Measurements from ENCODE around the gene TULP1. TPM values are rescaled to one million over a fixed set of nuclear protein-coding genes. Genes with fewer than 3 reads are reported as not detected.

The TULP1 gene
- total and polyA plus RNA-seq, 2 of the 4 experiments (the other 2 are of a cell fraction) = not detected

GRCh38 chr6:35451354-35452182, 61.1 kb downstream of the TULP1 start:
- Histone ChIP-seq H3K79me1 (ENCODE audit: low read depth in 1 of 2, low read length in 2 of 2) (peaks cover 9 to 35% of the 10 kb centered on the region in 2 experiments), H3K36me3 (ENCODE audit: control insufficient read depth, insufficient read depth, low read length) (peaks cover 5% of the 10 kb centered on the region), H3K9me1 (ENCODE audit: insufficient read depth, low read length) (peaks cover 4% of the 10 kb centered on the region), H3K4me2 (ENCODE audit: low read depth, low read length) (peak overlapping the region; percentile 92), H2AFZ (replicated peaks; ENCODE audit: low read length, poor library complexity) (peak overlapping the region; percentile 81), H3K27ac (ENCODE audit: insufficient read depth, low read length) (no peak overlapping the region), H3K9me3 (ENCODE audit: control insufficient read depth, insufficient read depth, low read length) (no peaks in the 10 kb centered on the region), H3K4ac (ENCODE audit: low read depth, low read length) (peak overlapping the region; percentile 1; the same call in 1 of the 2 replicates), H2BK20ac (ENCODE audit: low read depth, low read length) (no peak overlapping the region), H4K91ac (ENCODE audit: insufficient read depth, low read depth, low read length) (no peak overlapping the region), H2BK120ac (ENCODE audit: low read depth, low read length) (0 out of 2 replicates have a peak overlapping the region, but pooled peaks have one; percentile 6), H3K4me3 (ENCODE audit: insufficient read depth, low read depth, low read length) (peak overlapping the region; percentile 40), H3K9ac (ENCODE audit: low read depth, low read length) (no peak overlapping the region), H3K56ac (ENCODE audit: extremely low read depth, insufficient read depth, low read length) (no peak overlapping the region), H3K18ac (ENCODE audit: low read depth, low read length) (no peak overlapping the region), H2AK5ac (ENCODE audit: low read depth, low read length) (peak overlapping the region; percentile 0; the same call in 1 of the 2 replicates), H4K8ac (ENCODE audit: low read depth in 2 of 2, low read length in 2 of 2) (peak overlapping the region in 1 of 2 experiments; percentile 28; a peak in 1 of 4 replicates), H2AK9ac (replicated peaks; ENCODE audit: low read depth, low read length, poor library complexity) (no peak overlapping the region), H3K14ac (replicated peaks; ENCODE audit: low read depth, low read length) (no peak overlapping the region), H2BK15ac (ENCODE audit: low read depth, low read length) (peak overlapping the region; percentile 19; the same call in 1 of the 3 replicates), H4K20me1 (ENCODE audit: insufficient read depth, low read length) (peaks cover 4% of the 10 kb centered on the region; the same call in 1 of the 2 replicates), H4K5ac (ENCODE audit: low read depth, low read length) (no peak overlapping the region), H2BK5ac (ENCODE audit: low read depth, low read length, poor library complexity, severe bottlenecking) (no peak overlapping the region), H3K23ac (ENCODE audit: low read depth, low read length) (peak overlapping the region; percentile 73; the same call in 1 of the 2 replicates), H3K27me3 (ENCODE audit: control insufficient read depth, insufficient read depth, low read length) (no peaks in the 10 kb centered on the region), H3K4me1 (ENCODE audit: control insufficient read depth, insufficient read depth, low read length) (peaks cover 6% of the 10 kb centered on the region)
- ChIA-PET POLR2A (ENCODE audit: unreplicated experiment) (no interaction called here), CTCF (interaction anchor here (1.6 kb wide), 1 partner anchor 110 kb away, joined by 5 read pairs; no protein-coding TSS in a partner anchor)
- no TSS peak for BruUV-seq (replicated peaks)
- dilution Hi-C loops (cut with HindIII; ENCODE audit: low sequenced_read_pairs, unreplicated experiment) = no loop called here
- intact Hi-C loops (cut with micrococcal nuclease) = loop anchor here (5.0 to 10.0 kb wide), 2 partner anchors 154 to 307 kb away; partner anchors contain the start of genes DEF6 and TCP11
- no peak for ATAC-seq (ENCODE audit: low read depth)
- TF ChIP-seq USF2 (IDR thresholded peaks at IDR 0.05; ENCODE audit: low read depth, low read length) = no peak
- no peak for TF ChIP-seq CEBPB (IDR thresholded peaks at IDR 0.05; ENCODE audit: low read depth, low read length)
- no peak for TF ChIP-seq FOS (IDR thresholded peaks at IDR 0.05; ENCODE audit: low read depth, low read length)
- TF ChIP-seq MAZ (IDR thresholded peaks at IDR 0.05; ENCODE audit: borderline replicate concordance, low read depth, low read length) = no peak
- TF ChIP-seq MAFK (IDR thresholded peaks at IDR 0.05; ENCODE audit: low read depth, low read length) = no peak
- 0% methylated on average over 2 of the region's 20 CpGs; no CpG with 5 or more reads in 1 of the 2 experiments for WGBS, 2 experiments (ENCODE audit: extremely low coverage in 2 of 2, insufficient read length in 1 of 2)
- DNase-seq = no peak
- in situ Hi-C loops (cut with MboI; ENCODE audit: low sequenced_read_pairs) = loop anchor here (5.0 kb wide), 1 partner anchor 109 kb away; the partner anchor contains the start of gene PPARD

All from IMR-90 (cell line).